GM19395 (cell line): ENCODE data around the gene TFRC.
"Not testable (repeated sequence)": the region's sequence is repeated elsewhere in the genome, so short reads cannot be mapped to it uniquely, and the experiment has no call there.

Experiments
- ATAC-seq: cut with Tn5 transposase; IDR thresholded peaks from one replicate; pipeline ENCODE4 v1.9.1; 2021; ENCODE audit warnings: mild to moderate bottlenecking, moderate library complexity; ENCODE audit not compliant: unreplicated experiment

The TFRC gene

DNA sequence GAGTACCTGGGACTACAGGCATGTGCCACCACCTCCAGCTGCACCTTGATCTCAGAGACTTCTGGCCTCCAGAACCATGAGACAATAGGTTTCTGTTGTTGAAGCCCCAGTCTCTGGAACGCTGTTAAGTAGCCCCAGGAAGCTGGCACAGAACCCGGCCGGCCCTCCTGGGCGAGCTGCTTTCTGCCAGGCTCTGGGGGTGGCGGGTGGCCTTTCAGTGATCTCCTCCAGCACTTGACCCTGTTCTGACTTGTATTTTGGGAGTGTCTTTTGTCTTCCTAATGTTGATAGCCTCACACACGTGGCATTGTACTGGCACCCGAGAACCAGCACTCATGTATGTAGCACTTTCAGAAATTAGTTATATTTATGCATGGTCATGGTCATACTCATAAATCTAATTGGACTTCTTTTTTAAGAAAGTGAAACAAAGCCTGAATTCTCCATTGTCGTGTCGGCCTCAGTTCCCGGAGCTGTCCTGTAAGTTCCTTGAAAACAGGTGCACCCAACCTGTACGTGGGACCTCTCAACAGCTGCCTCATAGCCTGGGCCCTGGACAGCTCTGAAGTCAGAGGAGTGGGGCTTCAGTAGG lies 74.0 kb downstream of the TFRC start:
- ATAC-seq, result no peak

GRCh38 chr3:196005338-196005737 lies 76.6 kb downstream of the TFRC start:
- not testable (repeated sequence) for ATAC-seq

- ATAC-seq, result not testable (repeated sequence)
Measured at GRCh38 chr3:196004359-196005052, 77.4 kb downstream of the TFRC start.

DNA sequence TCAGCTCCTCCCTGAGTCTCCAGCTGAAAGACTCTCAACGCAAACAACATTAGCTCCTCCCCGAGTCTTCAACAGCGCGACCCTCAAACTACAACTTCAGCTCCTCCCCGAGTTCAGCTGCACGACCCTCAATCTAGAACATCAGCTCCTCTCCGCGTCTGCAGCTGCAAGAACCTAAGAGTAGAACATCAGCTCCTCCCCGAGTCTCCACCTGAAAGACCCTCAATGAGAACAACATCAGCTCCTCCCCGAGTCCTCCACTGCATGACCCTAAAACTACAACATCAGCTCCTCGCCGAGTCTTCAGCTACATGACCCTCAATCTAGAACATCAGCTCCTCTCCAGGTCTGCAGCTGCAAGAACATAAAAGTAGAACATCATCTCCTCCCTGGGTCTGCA lies 78.3 kb downstream of the TFRC start:
- no peak for ATAC-seq

- ATAC-seq, result not testable (repeated sequence)
Measured at GRCh38 chr3:196002721-196003120, 79.2 kb downstream of the TFRC start.

DNA sequence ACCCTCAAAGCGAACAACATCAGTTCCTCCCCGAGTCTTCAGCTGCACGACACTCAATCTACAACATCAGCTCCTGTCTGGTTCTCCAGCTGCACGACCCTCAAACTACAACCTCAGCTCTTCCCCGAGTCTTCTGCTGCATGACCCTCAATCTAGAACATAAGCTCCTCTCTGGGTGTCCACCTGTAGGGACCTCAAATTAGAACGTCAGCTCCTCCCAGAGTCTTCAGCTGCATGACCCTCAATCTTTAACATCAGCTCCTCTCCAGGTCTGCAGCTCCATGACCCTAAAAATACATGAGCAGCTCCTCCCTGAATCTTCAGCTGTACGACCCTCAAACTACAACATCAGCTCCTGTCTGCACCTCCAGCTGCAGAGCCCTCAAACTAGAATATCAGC lies 80.7 kb downstream of the TFRC start:
- not testable (repeated sequence) for ATAC-seq

DNA sequence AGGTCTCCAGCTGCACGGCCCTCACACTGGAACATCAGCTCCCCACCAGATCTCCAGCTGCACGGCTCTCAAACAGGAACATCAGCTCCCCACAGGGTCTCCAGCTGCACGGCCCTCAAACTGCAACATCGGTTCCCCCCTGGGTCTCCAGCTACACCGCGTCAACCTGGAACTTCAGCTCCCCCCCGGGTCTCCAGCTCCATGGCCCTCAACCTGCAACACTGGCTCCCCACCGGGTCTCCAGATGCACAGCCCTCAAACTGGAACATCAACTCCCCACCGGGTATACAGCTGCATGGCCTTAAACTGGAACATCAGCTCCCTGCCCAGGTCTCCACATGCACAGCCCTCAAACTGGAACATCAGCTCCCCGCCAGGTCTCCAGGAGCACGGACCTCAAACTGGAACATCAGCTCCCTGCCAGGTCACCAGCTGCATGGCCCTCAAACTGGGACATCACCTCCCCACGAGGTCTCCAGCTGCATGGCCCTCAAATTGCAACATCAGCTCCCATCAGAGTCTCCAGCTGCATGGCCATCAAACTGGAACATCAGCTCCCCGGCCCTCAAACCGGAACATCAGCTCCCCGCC lies 81.4 kb downstream of the TFRC start:
- ATAC-seq, result not testable (repeated sequence)

DNA sequence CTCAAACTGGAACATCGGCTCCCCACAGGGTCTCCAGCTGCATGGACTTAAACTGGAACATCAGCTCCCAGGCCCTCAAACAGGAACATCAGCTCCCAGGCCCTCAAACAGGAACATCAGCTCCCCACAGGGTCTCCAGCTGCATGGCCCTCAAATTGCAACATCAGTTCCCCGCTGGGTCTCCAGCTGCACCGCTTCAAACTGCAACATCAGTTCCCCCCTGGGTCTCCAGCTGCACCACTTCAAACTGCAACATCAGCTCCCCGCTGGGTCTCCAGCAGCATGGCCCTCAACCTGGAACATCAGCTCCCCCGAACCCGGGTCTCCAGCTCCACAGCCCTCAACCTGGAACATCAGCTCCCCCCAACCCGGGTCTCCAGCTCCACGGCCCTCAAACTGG lies 82.0 kb downstream of the TFRC start:
- no peak for ATAC-seq
